Measurements from ENCODE around the gene CDK2AP2. TPM values are rescaled to one million over a fixed set of nuclear protein-coding genes. Genes with fewer than 3 reads are reported as not detected.
A peak's percentile ranks its signal among the peaks of the same experiment; 100 is the strongest.

CDK2AP2 gene
- polyA plus RNA-seq, 2 of the 4 experiments (the other 2 are of a cell fraction) = 36.6 to 53.1 TPM

GRCh38 chr11:67538306-67538705 lies 30.3 kb upstream of the CDK2AP2 start:
- WGBS (ENCODE audit: missing lambda C conversion rate) = 50% methylated on average over 6 of the region's 6 CpGs
- Histone ChIP-seq H3K9me3 (peaks cover 32% of the 10 kb centered on the region), H3K4me1 (no peaks in the 10 kb centered on the region), H3K4me3 (no peak overlapping the region), H3K4me2 (no peak overlapping the region), H3K27ac (no peak overlapping the region)
- DNase-seq (ENCODE audit: low read depth in 1 of 2, low spot score in 1 of 2) (no peak), FAIRE-seq (no peak), ATAC-seq (peak in 1 of 2 experiments; percentile 42; a peak in 2 of 6 replicates)
- POLR2A ChIA-PET = no interaction called here
- CTCF ChIA-PET = interaction anchor here (1.1 to 2.4 kb wide), 2 partner anchors 8 to 17 kb away, joined by 3 to 6 read pairs; no protein-coding TSS in a partner anchor
- TF ChIP-seq POLR2A (IDR thresholded peaks at IDR 0.05; ENCODE audit: low read length) = no peak
- no peak for TF ChIP-seq NFE2L2 (conservative IDR thresholded peaks at IDR 0.05; ENCODE audit: low read length)
- TF ChIP-seq EHF (CRISPR knock-in tag; IDR thresholded peaks at IDR 0.05) = no peak
- TF ChIP-seq EP300 (IDR thresholded peaks at IDR 0.05) = no peak
- no peak for TF ChIP-seq CHD4 (IDR thresholded peaks at IDR 0.05; ENCODE audit: borderline replicate concordance)
- TF ChIP-seq HEYL (CRISPR knock-in tag; IDR thresholded peaks at IDR 0.05) = no peak
- TF ChIP-seq HOXA7 (CRISPR knock-in tag; IDR thresholded peaks at IDR 0.05) = no peak
- TF ChIP-seq, protein P1, sequence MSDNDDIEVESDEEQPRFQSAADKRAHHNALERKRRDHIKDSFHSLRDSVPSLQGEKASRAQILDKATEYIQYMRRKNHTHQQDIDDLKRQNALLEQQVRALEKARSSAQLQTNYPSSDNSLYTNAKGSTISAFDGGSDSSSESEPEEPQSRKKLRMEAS (IDR thresholded peaks at IDR 0.05) = no peak
- no peak for TF ChIP-seq ZC3H11A (IDR thresholded peaks at IDR 0.05)

DNA sequence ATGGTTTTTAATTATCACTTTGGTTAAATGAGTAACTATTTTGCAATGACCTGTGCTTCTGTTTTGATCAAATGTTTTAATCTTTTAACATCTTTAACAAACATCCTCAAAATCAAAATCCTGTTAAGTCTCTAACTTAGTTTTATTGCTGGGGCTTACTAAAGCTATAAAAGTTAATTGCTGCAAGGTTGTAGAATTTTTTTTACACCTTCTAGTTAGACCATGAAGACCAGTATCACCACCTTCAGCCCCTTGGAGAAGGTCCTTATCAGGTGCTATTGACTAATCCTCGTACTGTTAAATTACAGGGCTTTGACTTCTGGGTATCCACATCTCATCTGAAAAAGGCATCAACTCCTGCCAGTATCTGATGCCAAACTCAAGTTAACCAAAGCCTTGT lies 27.6 kb upstream of the CDK2AP2 start:
- CTCF ChIA-PET = no interaction called here
- H3K9me3 ChIP-seq = peaks cover 44% of the 10 kb centered on the region
- no peak overlapping the region for H3K4me2 ChIP-seq
- WGBS (ENCODE audit: missing lambda C conversion rate) = 11% methylated on average over 1 of the region's 1 CpG
- no peak for TF ChIP-seq HDAC2 (IDR thresholded peaks at IDR 0.05)
- TF ChIP-seq JUNB (IDR thresholded peaks at IDR 0.05) = no peak
- TF ChIP-seq E2F6 (IDR thresholded peaks at IDR 0.05; ENCODE audit: borderline replicate concordance, low read depth) = no peak
- TF ChIP-seq BHLHE40 (IDR thresholded peaks at IDR 0.05; ENCODE audit: low read depth, low read length) = no peak
- no peak for TF ChIP-seq RAD21 (conservative IDR thresholded peaks at IDR 0.05 in 1 of 2, IDR thresholded peaks at IDR 0.05 in 1 of 2)
- TF ChIP-seq PBX3 (IDR thresholded peaks at IDR 0.05) = no peak
- TF ChIP-seq, protein P2, sequence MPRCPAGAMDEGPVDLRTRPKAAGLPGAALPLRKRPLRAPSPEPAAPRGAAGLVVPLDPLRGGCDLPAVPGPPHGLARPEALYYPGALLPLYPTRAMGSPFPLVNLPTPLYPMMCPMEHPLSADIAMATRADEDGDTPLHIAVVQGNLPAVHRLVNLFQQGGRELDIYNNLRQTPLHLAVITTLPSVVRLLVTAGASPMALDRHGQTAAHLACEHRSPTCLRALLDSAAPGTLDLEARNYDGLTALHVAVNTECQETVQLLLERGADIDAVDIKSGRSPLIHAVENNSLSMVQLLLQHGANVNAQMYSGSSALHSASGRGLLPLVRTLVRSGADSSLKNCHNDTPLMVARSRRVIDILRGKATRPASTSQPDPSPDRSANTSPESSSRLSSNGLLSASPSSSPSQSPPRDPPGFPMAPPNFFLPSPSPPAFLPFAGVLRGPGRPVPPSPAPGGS (IDR thresholded peaks at IDR 0.05) = no peak
- no peak for TF ChIP-seq ESRRA (IDR thresholded peaks at IDR 0.05; ENCODE audit: borderline replicate concordance, low read length)
- no peak for TF ChIP-seq HMGXB4 (CRISPR knock-in tag; IDR thresholded peaks at IDR 0.05; ENCODE audit: borderline replicate concordance)
- no peak for TF ChIP-seq NFE2L2 (conservative IDR thresholded peaks at IDR 0.05; ENCODE audit: low read length)
- TF ChIP-seq ZC3H11A (IDR thresholded peaks at IDR 0.05) = no peak
- DNase-seq (ENCODE audit: low read depth in 1 of 2, low spot score in 1 of 2) (no peak), ATAC-seq (no peak), FAIRE-seq (no peak)
- H3K4me1 ChIP-seq = no peaks in the 10 kb centered on the region
- POLR2A ChIA-PET = no interaction called here
- H3K4me3 ChIP-seq = no peak overlapping the region
- no peak overlapping the region for H3K27ac ChIP-seq

- no peak overlapping the region for H3K4me2 ChIP-seq
- no peak overlapping the region for H3K4me3 ChIP-seq
- ChIA-PET POLR2A (no interaction called here), CTCF (interaction anchor here (0.9 kb wide), 1 partner anchor 11 kb away, joined by 5 read pairs; no protein-coding TSS in a partner anchor)
- H3K9me3 ChIP-seq = peaks cover 44% of the 10 kb centered on the region
- DNase-seq (ENCODE audit: low read depth in 1 of 2, low spot score in 1 of 2) = peak in 1 of 2 experiments; percentile 52
- H3K27ac ChIP-seq = no peak overlapping the region
- TF ChIP-seq MYC (IDR thresholded peaks at IDR 0.05; ENCODE audit: borderline replicate concordance, low read length) (no peak), ZFP36 (IDR thresholded peaks at IDR 0.05; ENCODE audit: borderline replicate concordance, partially characterized antibody) (peak; percentile 98)
- ATAC-seq = no peak
- 1% methylated on average over 4 of the region's 4 CpGs for WGBS (ENCODE audit: missing lambda C conversion rate)
- FAIRE-seq = no peak
- no peaks in the 10 kb centered on the region for H3K4me1 ChIP-seq
Measured at GRCh38 chr11:67534070-67534679, 26.2 kb upstream of the CDK2AP2 start.
